NCI-H460 (cell line): ENCODE results near the gene ADAMTS10. TPM values are rescaled to one million over a fixed set of nuclear protein-coding genes. Genes with fewer than 3 reads are reported as not detected.
"Not testable (repeated sequence)": the region's sequence is repeated elsewhere in the genome, so short reads cannot be mapped to it uniquely, and the experiment has no call there.

Source experiments
- DNase-seq: peaks from one replicate; pipeline ENCODE4 v3.0.0-alpha.2; 2016; ENCODE audit warnings: low read depth; ENCODE audit errors: extremely low read depth
- total RNA-seq: library from RNA; depleted of rRNA; stranded (reverse); fragments of >200 nt; shearing (Covaris generic); gene quantifications from 2 replicates; pipeline ENCODE4 v1.2.3, GENCODE V29; 2014; rRNA removed

Gene ADAMTS10
- total RNA-seq, 1 experiment from 2014 or later, result 0.82 TPM

GRCh38 chr19:8566855-8567254, 43.7 kb downstream of the ADAMTS10 start:
- DNase-seq, result no peak

GRCh38 chr19:8564866-8565265, 45.6 kb downstream of the ADAMTS10 start:
- not testable (repeated sequence) for DNase-seq

- DNase-seq, result no peak
These were observed 49.3 kb downstream of the ADAMTS10 start for GRCh38 chr19:8561075-8561764.

GRCh38 chr19:8558325-8558724, 52.2 kb downstream of the ADAMTS10 start:
- no peak for DNase-seq

GRCh38 chr19:8557642-8558238, 52.8 kb downstream of the ADAMTS10 start:
- no peak for DNase-seq

GRCh38 chr19:8553729-8554128, 56.8 kb downstream of the ADAMTS10 start:
- DNase-seq, result not testable (repeated sequence)

GRCh38 chr19:8552810-8553209, 57.7 kb downstream of the ADAMTS10 start:
- DNase-seq, result no peak

- no peak for DNase-seq
These were observed 60.4 kb downstream of the ADAMTS10 start for GRCh38 chr19:8550070-8550469.

GRCh38 chr19:8545743-8546142, 64.8 kb downstream of the ADAMTS10 start:
- no peak for DNase-seq

GRCh38 chr19:8544168-8544567, 66.3 kb downstream of the ADAMTS10 start:
- DNase-seq, result no peak

GRCh38 chr19:8539621-8540149, 70.8 kb downstream of the ADAMTS10 start:
- DNase-seq, result no peak

- DNase-seq, result no peak
These were observed 73.4 kb downstream of the ADAMTS10 start for GRCh38 chr19:8537099-8537498.

GRCh38 chr19:8536282-8536681, 74.2 kb downstream of the ADAMTS10 start:
- no peak for DNase-seq

GRCh38 chr19:8532225-8532624, 78.3 kb downstream of the ADAMTS10 start:
- no peak for DNase-seq

GRCh38 chr19:8531470-8531869, 79.0 kb downstream of the ADAMTS10 start:
- no peak for DNase-seq

Other genes starting within 250 kb of the ADAMTS10 start
- 42.5 and 43.0 TPM in 2 replicates for gene ANGPTL4, start 246.6 kb downstream of the ADAMTS10 start, total RNA-seq
- gene RAB11B, start 220.4 kb downstream of the ADAMTS10 start, total RNA-seq, result 11.7 and 15.4 TPM in 2 replicates
- gene MARCHF2, start 197.4 kb downstream of the ADAMTS10 start, total RNA-seq, result 13.0 and 15.6 TPM in 2 replicates
- gene HNRNPM, start 165.7 kb downstream of the ADAMTS10 start, total RNA-seq, result 50.8 and 69.7 TPM in 2 replicates
- 0.07 TPM in 1 of 2 replicates, not detected in the other for gene PRAM1, start 108.1 kb downstream of the ADAMTS10 start, total RNA-seq
- gene ZNF414, start 96.5 kb downstream of the ADAMTS10 start, total RNA-seq, result 1.1 and 3.8 TPM in 2 replicates
- gene MYO1F, start 33.3 kb downstream of the ADAMTS10 start, total RNA-seq, result 0.15 and 0.23 TPM in 2 replicates
- gene NFILZ, start 19.9 kb upstream of the ADAMTS10 start, total RNA-seq, result not detected in 2 replicates
- not detected in 2 replicates for gene ACTL9, start 88.1 kb upstream of the ADAMTS10 start, total RNA-seq
- not detected in 2 replicates for gene OR2Z1, start 110.9 kb upstream of the ADAMTS10 start, total RNA-seq
- 16.9 and 23.2 TPM in 2 replicates for gene ZNF558, start 221.6 kb upstream of the ADAMTS10 start, total RNA-seq
- not detected in 2 replicates for gene MBD3L1, start 221.7 kb upstream of the ADAMTS10 start, total RNA-seq